ENCODE results near the gene SDR42E1.
"Not testable (repeated sequence)": the region's sequence is repeated elsewhere in the genome, so short reads cannot be mapped to it uniquely, and the experiment has no call there.

The SDR42E1 gene

DNA sequence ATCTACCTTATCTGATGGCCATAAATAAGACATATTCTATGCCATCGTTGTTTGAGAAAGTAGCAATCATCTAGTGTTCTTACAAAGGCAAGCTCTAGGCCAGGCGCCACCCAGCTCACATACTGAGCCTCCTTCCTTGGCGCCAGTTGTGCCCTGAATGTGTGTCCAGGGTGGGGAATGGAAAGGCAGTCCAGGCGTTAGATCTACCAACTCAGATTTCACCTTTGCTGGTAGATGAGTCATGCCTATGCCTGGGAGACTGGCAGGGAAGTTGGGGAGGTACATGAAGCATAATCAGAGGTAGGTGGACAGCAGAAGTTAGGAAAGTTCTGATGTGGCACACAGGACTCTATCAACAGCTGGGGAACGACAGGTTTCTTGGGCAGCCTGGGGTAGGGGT, 23.6 kb downstream of the SDR42E1 start:
- in situ Hi-C loops (cut with MboI; ENCODE audit: low sequenced_read_pairs, unreplicated experiment) = no loop called here
- TF ChIP-seq, protein P1, sequence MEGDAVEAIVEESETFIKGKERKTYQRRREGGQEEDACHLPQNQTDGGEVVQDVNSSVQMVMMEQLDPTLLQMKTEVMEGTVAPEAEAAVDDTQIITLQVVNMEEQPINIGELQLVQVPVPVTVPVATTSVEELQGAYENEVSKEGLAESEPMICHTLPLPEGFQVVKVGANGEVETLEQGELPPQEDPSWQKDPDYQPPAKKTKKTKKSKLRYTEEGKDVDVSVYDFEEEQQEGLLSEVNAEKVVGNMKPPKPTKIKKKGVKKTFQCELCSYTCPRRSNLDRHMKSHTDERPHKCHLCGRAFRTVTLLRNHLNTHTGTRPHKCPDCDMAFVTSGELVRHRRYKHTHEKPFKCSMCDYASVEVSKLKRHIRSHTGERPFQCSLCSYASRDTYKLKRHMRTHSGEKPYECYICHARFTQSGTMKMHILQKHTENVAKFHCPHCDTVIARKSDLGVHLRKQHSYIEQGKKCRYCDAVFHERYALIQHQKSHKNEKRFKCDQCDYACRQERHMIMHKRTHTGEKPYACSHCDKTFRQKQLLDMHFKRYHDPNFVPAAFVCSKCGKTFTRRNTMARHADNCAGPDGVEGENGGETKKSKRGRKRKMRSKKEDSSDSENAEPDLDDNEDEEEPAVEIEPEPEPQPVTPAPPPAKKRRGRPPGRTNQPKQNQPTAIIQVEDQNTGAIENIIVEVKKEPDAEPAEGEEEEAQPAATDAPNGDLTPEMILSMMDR (IDR thresholded peaks at IDR 0.05; ENCODE audit: borderline replicate concordance, control extremely low read depth, extremely low read depth, insufficient read depth, missing control alignments) = no peak
- DNase-seq (ENCODE audit: low spot score) = no peak

GRCh38 chr16:81987121-81987520, 24.1 kb downstream of the SDR42E1 start:
- no peak for DNase-seq (ENCODE audit: low spot score)
- TF ChIP-seq, protein P1 (IDR thresholded peaks at IDR 0.05; ENCODE audit: borderline replicate concordance, control extremely low read depth, extremely low read depth, insufficient read depth, missing control alignments) = no peak
- in situ Hi-C loops (cut with MboI; ENCODE audit: low sequenced_read_pairs, unreplicated experiment) = no loop called here

- DNase-seq (ENCODE audit: low spot score); in situ Hi-C loops (cut with MboI; ENCODE audit: low sequenced_read_pairs, unreplicated experiment): not testable (repeated sequence)
Observed at GRCh38 chr16:81977335-81977942, 33.8 kb downstream of the SDR42E1 start.

- in situ Hi-C loops (cut with MboI; ENCODE audit: low sequenced_read_pairs, unreplicated experiment) = no loop called here
- DNase-seq (ENCODE audit: low spot score) = no peak
- TF ChIP-seq, protein P1 (IDR thresholded peaks at IDR 0.05; ENCODE audit: borderline replicate concordance, control extremely low read depth, extremely low read depth, insufficient read depth, missing control alignments) = no peak
Observed at GRCh38 chr16:81975637-81976036, 35.6 kb downstream of the SDR42E1 start.

GRCh38 chr16:81973737-81974136, 37.5 kb downstream of the SDR42E1 start:
- DNase-seq (ENCODE audit: low spot score) = no peak
- TF ChIP-seq, protein P1 (IDR thresholded peaks at IDR 0.05; ENCODE audit: borderline replicate concordance, control extremely low read depth, extremely low read depth, insufficient read depth, missing control alignments) = no peak
- in situ Hi-C loops (cut with MboI; ENCODE audit: low sequenced_read_pairs, unreplicated experiment) = no loop called here

DNA sequence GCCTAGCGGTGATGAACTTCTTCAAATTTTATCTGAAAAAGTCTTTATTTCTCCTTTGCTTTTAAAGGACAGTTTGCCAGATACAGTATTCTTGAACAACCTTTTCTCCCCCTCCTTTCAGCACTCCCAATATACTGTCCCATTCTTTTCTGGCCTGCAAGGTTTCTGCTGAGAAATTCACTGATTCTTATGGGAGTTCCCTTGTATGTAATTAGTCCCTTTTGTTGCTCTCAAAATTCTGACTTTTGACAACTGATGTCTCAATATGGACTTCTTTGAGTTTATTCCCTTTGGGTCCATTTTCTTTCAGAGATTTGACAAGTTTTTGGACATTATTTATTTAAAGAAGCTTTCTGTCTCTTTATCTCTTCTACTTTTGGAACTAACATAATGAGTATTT, 39.4 kb downstream of the SDR42E1 start:
- TF ChIP-seq, protein P1 (IDR thresholded peaks at IDR 0.05; ENCODE audit: borderline replicate concordance, control extremely low read depth, extremely low read depth, insufficient read depth, missing control alignments) = no peak
- in situ Hi-C loops (cut with MboI; ENCODE audit: low sequenced_read_pairs, unreplicated experiment) = no loop called here
- no peak for DNase-seq (ENCODE audit: low spot score)

DNA sequence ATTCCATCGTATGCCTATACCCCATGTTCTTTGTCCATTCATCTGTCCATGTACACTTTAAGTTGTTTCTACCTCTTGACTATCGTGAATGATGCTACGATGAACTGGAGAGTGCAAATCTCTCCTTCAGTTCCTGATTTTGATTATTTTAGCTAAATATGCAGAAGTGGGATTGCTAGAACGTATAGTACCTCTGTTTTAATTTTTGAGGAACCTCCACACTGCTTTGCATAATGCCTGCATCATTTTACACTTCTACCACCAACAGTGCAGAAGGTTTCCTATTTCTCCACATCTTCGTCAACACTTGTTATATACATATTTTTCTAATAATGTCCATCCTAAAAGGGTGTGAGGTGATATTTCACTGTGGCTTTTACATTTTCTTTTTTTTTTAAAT, 43.9 kb downstream of the SDR42E1 start:
- in situ Hi-C loops (cut with MboI; ENCODE audit: low sequenced_read_pairs, unreplicated experiment) = no loop called here
- TF ChIP-seq, protein P1 (IDR thresholded peaks at IDR 0.05; ENCODE audit: borderline replicate concordance, control extremely low read depth, extremely low read depth, insufficient read depth, missing control alignments) = no peak
- no peak for DNase-seq (ENCODE audit: low spot score)
